Uterus (tissue), 4 donors: ENCODE results near the gene WDR88. TPM values are rescaled to one million over a fixed set of nuclear protein-coding genes. Genes with fewer than 3 reads are reported as not detected.

Experiments used
- DNase-seq, 2 donors: peaks; one replicate each; pipeline ENCODE4 v3.0.0-alpha.2; 2019 to 2020
- H3K27ac ChIP-seq, 2 donors: fragments of 200-600 bp; sonication (generic); 1 replicate in 1 of 2; 2 replicates in 1 of 2; pipeline ENCODE4 v1.5.1; 2016 to 2018
- H3K27me3 ChIP-seq, 2 donors: fragments of 200-600 bp; sonication (generic); one replicate each; pipeline ENCODE4 v1.5.1; 2018 to 2019; ENCODE audit warnings: control low read depth in 1 of 2
- H3K36me3 ChIP-seq, 2 donors: fragments of 200-600 bp; sonication (generic); one replicate each; pipeline ENCODE4 v1.5.1; 2019; ENCODE audit warnings: control low read depth in 1 of 2
- H3K4me1 ChIP-seq, 2 donors: fragments of 200-600 bp; sonication (generic); one replicate each; pipeline ENCODE4 v1.5.1; 2018 to 2019; ENCODE audit warnings: control low read depth in 1 of 2
- H3K4me3 ChIP-seq, 2 donors: fragments of 200-600 bp; sonication (generic); 1 replicate in 1 of 2; 2 replicates in 1 of 2; pipeline ENCODE4 v1.5.1; 2018 to 2019; ENCODE audit warnings: mild to moderate bottlenecking in 1 of 2
- H3K9me3 ChIP-seq, 2 donors: fragments of 200-600 bp; sonication (generic); one replicate each; pipeline ENCODE4 v1.5.1; 2019; ENCODE audit warnings: control low read depth in 1 of 2
- CTCF ChIP-seq, 4 experiments: fragments of 200-600 bp in 2 of 4; fragments of 450-650 bp in 2 of 4; sonication (generic) in 2 of 4; IDR thresholded peaks; one replicate each; pipeline ENCODE4 v1.5.1; 2016 to 2019; ENCODE audit warnings: antibody characterized with exemption in 4 of 4, mild to moderate bottlenecking in 2 of 4, moderate library complexity in 1 of 4
- POLR2A ChIP-seq, 2 donors: fragments of 450-650 bp; IDR thresholded peaks; one replicate each; pipeline ENCODE4 v1.6.1; 2016; ENCODE audit warnings: antibody characterized with exemption in 2 of 2, mild to moderate bottlenecking in 1 of 2, moderate library complexity in 1 of 2
- intact Hi-C: fragments of 100-400 bp; cut with DNase I; formaldehyde crosslinking; loops from one replicate; pipeline ENCODE4 v1.15.1; 2023; ENCODE audit warnings: low total_unique reads
- total RNA-seq, 4 donors: library from RNA; depleted of rRNA in 3 of 4; stranded (reverse); fragments of >200 nt in 3 of 4; gene quantifications; one replicate each; pipeline versions ENCODE4 v1.1.0 to v1.2.4, GENCODE V29; 2014 to 2023
- donor health status: DM: yes; HTN: yes; CAD: no.

The WDR88 gene
- total RNA-seq, 4 donors from 2014 or later = not detected

- no peak for DNase-seq
- TF ChIP-seq POLR2A (IDR thresholded peaks at IDR 0.05) (no peak), CTCF (IDR thresholded peaks at IDR 0.05) (no peak)
- H3K4me3 ChIP-seq = no peak overlapping the region
- intact Hi-C loops = no loop called here
- H3K9me3 ChIP-seq = no peaks in the 10 kb centered on the region
- no peaks in the 10 kb centered on the region for H3K4me1 ChIP-seq
- H3K36me3 ChIP-seq = no peaks in the 10 kb centered on the region
- no peak overlapping the region for H3K27ac ChIP-seq
- no peaks in the 10 kb centered on the region for H3K27me3 ChIP-seq
These were observed 38.3 kb upstream of the WDR88 start for GRCh38 chr19:33093420-33094210.

GRCh38 chr19:33094436-33095067 is 37.4 kb upstream of the WDR88 start:
- Histone ChIP-seq H3K27me3 (no peaks in the 10 kb centered on the region), H3K36me3 (no peaks in the 10 kb centered on the region), H3K4me3 (no peak overlapping the region), H3K9me3 (no peaks in the 10 kb centered on the region), H3K27ac (no peak overlapping the region), H3K4me1 (no peaks in the 10 kb centered on the region)
- DNase-seq = no peak
- intact Hi-C loops = no loop called here
- TF ChIP-seq CTCF (IDR thresholded peaks at IDR 0.05) = no peak
- no peak for TF ChIP-seq POLR2A (IDR thresholded peaks at IDR 0.05)

GRCh38 chr19:33096005-33096404 is 35.9 kb upstream of the WDR88 start:
- H3K4me3 ChIP-seq = no peak overlapping the region
- H3K4me1 ChIP-seq = no peaks in the 10 kb centered on the region
- intact Hi-C loops = no loop called here
- H3K27me3 ChIP-seq = no peaks in the 10 kb centered on the region
- no peaks in the 10 kb centered on the region for H3K36me3 ChIP-seq
- no peak overlapping the region for H3K27ac ChIP-seq
- DNase-seq = no peak
- H3K9me3 ChIP-seq = no peaks in the 10 kb centered on the region
- TF ChIP-seq CTCF (IDR thresholded peaks at IDR 0.05) = no peak
- TF ChIP-seq POLR2A (IDR thresholded peaks at IDR 0.05) = no peak

GRCh38 chr19:33098055-33098534 is 33.8 kb upstream of the WDR88 start:
- Histone ChIP-seq H3K27ac (no peak overlapping the region), H3K36me3 (no peaks in the 10 kb centered on the region), H3K4me1 (no peaks in the 10 kb centered on the region), H3K4me3 (no peak overlapping the region), H3K9me3 (no peaks in the 10 kb centered on the region), H3K27me3 (no peaks in the 10 kb centered on the region)
- TF ChIP-seq POLR2A (IDR thresholded peaks at IDR 0.05) (no peak), CTCF (IDR thresholded peaks at IDR 0.05) (no peak)
- no peak for DNase-seq
- intact Hi-C loops = no loop called here
